HL-60 (cell line): ENCODE data around the gene PTPRT.

Experiments used
- CTCF ChIP-seq: IDR thresholded peaks from one replicate; pipeline ENCODE4 v1.5.1; 2011; ENCODE audit warnings: low read length, control low read depth, inconsistent platforms; ENCODE audit not compliant: insufficient read depth
- GABPA ChIP-seq: IDR thresholded peaks from 2 replicates; pipeline ENCODE4 v1.6.1; 2012; ENCODE audit warnings: low read depth
- POLR2AphosphoS5 ChIP-seq: IDR thresholded peaks from 2 replicates; pipeline ENCODE4 v1.6.1; 2012; ENCODE audit warnings: low read depth
- REST ChIP-seq: IDR thresholded peaks from 2 replicates; pipeline ENCODE4 v1.6.1; 2012; ENCODE audit warnings: low read depth; ENCODE audit not compliant: insufficient replicate concordance
- SPI1 ChIP-seq: IDR thresholded peaks from 2 replicates; pipeline ENCODE4 v1.6.1; 2012; ENCODE audit warnings: low read depth, mild to moderate bottlenecking, borderline replicate concordance

- TF ChIP-seq CTCF (no peak), REST (no peak), POLR2AphosphoS5 (no peak), GABPA (no peak), SPI1 (no peak)
These were observed 757.0 kb downstream of the PTPRT start for GRCh38 chr20:42432496-42433334.
